AG09309 (cell line): ENCODE data around the gene SPSB2.
"Not testable (repeated sequence)": the region's sequence is repeated elsewhere in the genome, so short reads cannot be mapped to it uniquely, and the experiment has no call there.

Source experiments
- DNase-seq: peaks from one replicate; pipeline ENCODE4 v3.0.0-alpha.2; 2010; ENCODE audit warnings: low read depth
- H3K4me3 ChIP-seq: 2 replicates; pipeline ENCODE4 v1.5.1; 2011; ENCODE audit warnings: mild to moderate bottlenecking, low read depth, low read length, moderate library complexity; ENCODE audit not compliant: control insufficient read depth
- TF ChIP-seq, protein P1 (sequence below): IDR thresholded peaks from 2 replicates; pipeline ENCODE4 v1.5.1; 2011; ENCODE audit warnings: mild to moderate bottlenecking, low read depth, low read length, inconsistent platforms; ENCODE audit not compliant: insufficient read depth, control insufficient read depth; ENCODE audit errors: missing control alignments

The SPSB2 gene

DNA sequence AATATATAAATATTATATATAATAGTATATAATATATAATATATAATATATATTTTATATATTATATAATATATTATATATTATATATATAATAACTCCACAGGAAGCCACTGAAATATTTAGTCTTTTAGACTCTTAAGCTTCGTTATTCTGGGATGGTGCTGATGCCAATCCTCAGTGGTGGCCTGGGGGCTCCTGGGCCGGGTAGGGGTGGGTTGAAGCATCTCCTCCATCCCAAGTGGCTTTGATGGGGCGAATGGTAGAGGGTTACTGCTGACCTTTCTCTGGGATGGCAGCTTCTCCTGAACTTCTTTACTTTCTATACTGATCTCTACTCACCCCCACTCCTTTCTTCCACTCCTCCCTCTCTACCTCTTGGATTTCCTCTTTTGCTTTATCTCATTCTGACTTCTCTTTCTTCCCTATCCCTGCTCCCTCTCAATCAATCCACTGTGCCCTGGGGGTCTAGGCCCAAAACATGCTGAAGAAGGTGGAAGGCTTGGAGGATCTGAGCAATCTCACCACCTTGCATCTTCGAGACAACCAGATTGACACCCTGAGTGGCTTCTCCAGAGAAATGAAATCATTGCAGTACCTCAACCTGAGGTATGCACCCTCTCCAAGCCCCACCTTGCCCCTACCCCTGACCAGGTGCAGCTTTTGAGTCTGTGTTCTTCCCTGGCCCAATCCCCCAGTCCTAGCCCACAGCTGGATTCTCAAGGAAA, 36.5 kb upstream of the SPSB2 start:
- DNase-seq, result no peak
- H3K4me3 ChIP-seq, result no peak overlapping the region
- TF ChIP-seq, protein P1, sequence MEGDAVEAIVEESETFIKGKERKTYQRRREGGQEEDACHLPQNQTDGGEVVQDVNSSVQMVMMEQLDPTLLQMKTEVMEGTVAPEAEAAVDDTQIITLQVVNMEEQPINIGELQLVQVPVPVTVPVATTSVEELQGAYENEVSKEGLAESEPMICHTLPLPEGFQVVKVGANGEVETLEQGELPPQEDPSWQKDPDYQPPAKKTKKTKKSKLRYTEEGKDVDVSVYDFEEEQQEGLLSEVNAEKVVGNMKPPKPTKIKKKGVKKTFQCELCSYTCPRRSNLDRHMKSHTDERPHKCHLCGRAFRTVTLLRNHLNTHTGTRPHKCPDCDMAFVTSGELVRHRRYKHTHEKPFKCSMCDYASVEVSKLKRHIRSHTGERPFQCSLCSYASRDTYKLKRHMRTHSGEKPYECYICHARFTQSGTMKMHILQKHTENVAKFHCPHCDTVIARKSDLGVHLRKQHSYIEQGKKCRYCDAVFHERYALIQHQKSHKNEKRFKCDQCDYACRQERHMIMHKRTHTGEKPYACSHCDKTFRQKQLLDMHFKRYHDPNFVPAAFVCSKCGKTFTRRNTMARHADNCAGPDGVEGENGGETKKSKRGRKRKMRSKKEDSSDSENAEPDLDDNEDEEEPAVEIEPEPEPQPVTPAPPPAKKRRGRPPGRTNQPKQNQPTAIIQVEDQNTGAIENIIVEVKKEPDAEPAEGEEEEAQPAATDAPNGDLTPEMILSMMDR, result no peak

DNA sequence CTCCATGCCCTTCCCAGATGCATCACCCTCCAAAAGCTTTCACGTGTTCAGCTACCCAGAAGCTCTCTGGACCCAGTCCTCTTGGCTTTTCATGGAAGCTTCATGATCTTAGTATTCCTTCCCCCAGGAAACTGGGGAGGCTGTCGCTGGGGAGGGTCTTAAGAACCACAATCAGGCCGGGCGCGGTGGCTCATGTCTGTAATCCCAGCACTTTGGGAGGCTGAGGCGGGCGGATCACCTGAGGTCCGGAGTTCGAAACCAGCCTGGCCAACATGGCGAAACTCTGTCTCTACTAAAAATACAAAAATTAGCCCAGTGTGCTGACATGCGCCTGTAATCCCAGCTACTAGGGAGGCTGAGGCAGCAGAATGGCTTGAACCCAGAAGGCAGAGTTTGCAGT, 35.0 kb upstream of the SPSB2 start:
- DNase-seq, H3K4me3 ChIP-seq: not testable (repeated sequence)

DNA sequence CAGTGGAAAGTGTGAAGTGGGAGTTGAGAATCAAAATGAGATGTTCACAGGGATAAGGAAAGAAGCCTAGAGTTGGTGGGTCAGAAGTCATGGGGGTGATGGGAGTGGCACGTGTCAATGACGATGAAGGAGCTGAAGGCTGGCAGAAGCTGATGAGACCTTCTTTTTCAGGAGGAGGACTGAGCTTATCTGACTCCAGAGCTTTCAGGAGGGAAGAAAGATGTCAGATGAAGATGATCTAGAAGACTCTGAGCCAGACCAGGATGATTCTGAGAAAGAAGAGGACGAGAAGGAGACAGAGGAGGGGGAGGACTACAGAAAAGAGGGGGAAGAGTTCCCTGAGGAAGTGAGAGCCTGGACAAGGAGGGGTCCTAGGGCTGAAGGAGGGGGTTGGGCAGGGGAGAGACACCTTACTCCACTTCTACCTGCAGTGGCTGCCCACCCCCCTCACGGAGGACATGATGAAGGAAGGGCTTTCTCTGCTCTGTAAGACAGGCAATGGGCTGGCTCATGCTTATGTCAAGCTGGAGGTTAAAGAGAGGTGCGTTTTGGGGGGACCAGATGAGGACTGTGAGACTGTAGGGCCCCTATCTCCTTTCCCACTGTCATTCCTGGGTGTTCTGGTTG, 32.4 kb upstream of the SPSB2 start:
- TF ChIP-seq, protein P1, result no peak

DNA sequence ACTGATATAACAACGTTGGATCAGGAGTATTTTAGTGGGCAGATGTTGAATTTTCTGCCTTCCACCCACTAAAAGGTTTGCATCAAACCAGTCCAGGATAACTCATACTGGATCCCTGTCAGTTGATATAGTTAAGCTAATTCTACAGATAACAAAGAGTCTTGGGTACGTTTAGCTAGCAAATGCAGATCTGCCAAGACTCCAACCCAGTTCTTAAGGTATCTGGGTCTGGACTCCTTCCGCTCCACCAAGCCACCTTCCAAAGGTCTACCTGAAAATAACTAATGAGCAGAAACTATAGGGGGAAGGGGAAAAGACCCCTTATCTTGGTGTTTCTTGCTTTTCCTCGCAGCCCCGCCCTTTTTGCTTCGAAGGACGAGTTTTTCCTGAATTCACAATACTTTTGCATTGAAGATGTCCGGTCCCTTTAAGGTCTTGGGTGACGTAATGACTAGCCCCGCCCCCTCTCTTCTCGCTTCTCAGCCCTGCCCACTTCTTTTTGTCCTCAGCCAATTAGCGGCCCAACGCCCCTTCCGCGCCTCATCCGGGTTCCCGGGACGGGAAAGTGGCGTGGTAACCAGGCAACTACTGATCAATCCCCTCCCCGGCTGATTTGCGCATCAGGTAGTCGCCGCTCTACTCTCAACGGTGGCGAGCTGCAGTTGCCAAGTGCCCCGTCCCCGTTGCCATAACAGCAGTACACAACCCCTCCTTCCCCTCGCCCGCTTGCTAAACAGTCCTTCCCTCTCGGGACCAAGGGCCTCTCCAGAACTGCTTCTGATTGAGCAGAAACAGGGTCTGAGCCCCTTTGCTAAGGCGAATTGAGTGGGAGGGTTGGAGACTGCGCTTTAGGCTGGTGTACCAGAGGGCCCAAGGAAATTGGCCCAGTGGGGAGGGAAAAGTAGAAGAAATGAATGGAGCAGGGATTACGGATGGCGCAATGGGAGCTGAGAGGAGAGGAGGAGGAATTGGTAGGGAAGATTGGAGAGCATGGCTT, 31.5 kb upstream of the SPSB2 start, which contains the start of gene LRRC23:
TSS of gene LRRC23 (plus strand) at position 543 of the 997 bp plus-strand sequence. CDS start 812 bp downstream, outside the sequence.
- DNase-seq, result peak; percentile 64
- peak within 1 kb of the TSS; percentile 75 for H3K4me3 ChIP-seq
- TF ChIP-seq, protein P1, result no peak

More for the DNA sequence above, 32.4 kb upstream of the SPSB2 start:
- H3K4me3 ChIP-seq, result peak overlapping the region; percentile 75
- DNase-seq, result no peak

DNA sequence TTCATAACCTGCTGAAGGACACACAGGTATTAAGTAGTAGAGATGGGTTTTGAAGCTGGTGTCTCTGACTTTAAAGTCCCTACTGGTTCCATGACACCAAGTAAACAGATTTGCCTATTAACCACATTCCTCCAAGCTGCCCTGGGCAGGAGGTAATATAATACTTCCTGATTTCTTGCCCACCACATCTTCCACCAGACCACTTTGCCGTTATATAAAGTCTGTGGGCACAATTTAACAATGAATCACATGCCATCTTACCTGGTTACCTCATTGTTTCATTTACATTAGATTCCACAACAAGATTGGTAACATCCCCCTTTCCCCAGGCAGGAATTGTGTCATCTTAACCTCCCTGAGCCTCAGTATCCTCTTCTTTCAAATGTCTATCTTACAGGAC, 30.6 kb upstream of the SPSB2 start:
- H3K4me3 ChIP-seq, result no peak overlapping the region
- DNase-seq, result no peak
- TF ChIP-seq, protein P1, result no peak

DNA sequence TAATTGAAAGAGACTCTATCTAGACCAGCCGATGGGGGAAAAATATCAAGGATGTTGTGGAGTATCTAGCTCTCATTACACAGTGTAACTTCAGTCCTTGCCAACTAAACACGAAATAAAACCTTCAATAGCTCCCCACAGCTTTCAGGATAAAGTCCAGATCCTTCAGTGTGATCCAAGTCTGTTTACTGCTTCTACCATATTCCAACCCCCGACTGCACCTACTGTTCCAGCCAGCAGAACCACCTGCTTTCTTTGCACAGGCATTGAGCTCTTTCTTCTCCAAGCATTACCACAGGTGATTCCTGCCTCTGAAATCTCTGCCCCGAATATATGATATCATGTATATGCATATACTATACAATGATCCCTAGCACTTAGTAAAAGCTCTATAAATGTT, 29.3 kb upstream of the SPSB2 start:
- TF ChIP-seq, protein P1, result no peak
- no peak for DNase-seq
- H3K4me3 ChIP-seq, result no peak overlapping the region
